Activated gamma-delta T cell (primary cell): ENCODE measurements around the gene RHOV.

Experiments
- DNase-seq: peaks from one replicate; lab custom pipeline; 2025; lab: John Stamatoyannopoulos, UW

Gene RHOV

GRCh38 chr15:40904552-40905201 is 30.6 kb upstream of the RHOV start:
- DNase-seq = no peak

- no peak for DNase-seq
Measured at GRCh38 chr15:40902605-40903561, 28.8 kb upstream of the RHOV start.

GRCh38 chr15:40901053-40901443 is 27.0 kb upstream of the RHOV start:
- DNase-seq = no peak

GRCh38 chr15:40900256-40901052 is 26.4 kb upstream of the RHOV start:
- no peak for DNase-seq

GRCh38 chr15:40899536-40900207 is 25.6 kb upstream of the RHOV start:
- no peak for DNase-seq

- no peak for DNase-seq
Measured at GRCh38 chr15:40894681-40895448, 20.8 kb upstream of the RHOV start.

GRCh38 chr15:40893733-40894680 is 20.0 kb upstream of the RHOV start, which contains the start of gene VPS18:
Gene VPS18 (plus strand): TSS chr15:40894450. CDS start chr15:40894769, 319 bp downstream.
- DNase-seq = peak; percentile 94

GRCh38 chr15:40893019-40893670 is 19.1 kb upstream of the RHOV start:
- DNase-seq = no peak

- no peak for DNase-seq
Measured at GRCh38 chr15:40892447-40893012, 18.5 kb upstream of the RHOV start.

GRCh38 chr15:40891810-40892446 is 17.9 kb upstream of the RHOV start:
- DNase-seq = no peak

GRCh38 chr15:40891138-40891537 is 17.1 kb upstream of the RHOV start:
- no peak for DNase-seq

- no peak for DNase-seq
Measured at GRCh38 chr15:40889112-40889511, 15.1 kb upstream of the RHOV start.

- DNase-seq = no peak
Measured at GRCh38 chr15:40886586-40886985, 12.6 kb upstream of the RHOV start.

GRCh38 chr15:40881351-40881750 is 7.3 kb upstream of the RHOV start:
- DNase-seq = no peak

- no peak for DNase-seq
Measured at GRCh38 chr15:40879609-40880008, 5.6 kb upstream of the RHOV start.

- DNase-seq = no peak
Measured at GRCh38 chr15:40878785-40879184, 4.8 kb upstream of the RHOV start.

GRCh38 chr15:40877694-40878093 is 3.7 kb upstream of the RHOV start:
- no peak for DNase-seq

- DNase-seq = no peak
Measured at GRCh38 chr15:40875991-40876730, 2.1 kb upstream of the RHOV start.
